GM21619 (cell line): ENCODE measurements around the gene COL20A1.
"Not testable (repeated sequence)": the region's sequence is repeated elsewhere in the genome, so short reads cannot be mapped to it uniquely, and the experiment has no call there.

Experiments used
- ATAC-seq: cut with Tn5 transposase; IDR thresholded peaks from one replicate; pipeline ENCODE4 v1.9.1; 2021; ENCODE audit not compliant: unreplicated experiment

Gene COL20A1

DNA sequence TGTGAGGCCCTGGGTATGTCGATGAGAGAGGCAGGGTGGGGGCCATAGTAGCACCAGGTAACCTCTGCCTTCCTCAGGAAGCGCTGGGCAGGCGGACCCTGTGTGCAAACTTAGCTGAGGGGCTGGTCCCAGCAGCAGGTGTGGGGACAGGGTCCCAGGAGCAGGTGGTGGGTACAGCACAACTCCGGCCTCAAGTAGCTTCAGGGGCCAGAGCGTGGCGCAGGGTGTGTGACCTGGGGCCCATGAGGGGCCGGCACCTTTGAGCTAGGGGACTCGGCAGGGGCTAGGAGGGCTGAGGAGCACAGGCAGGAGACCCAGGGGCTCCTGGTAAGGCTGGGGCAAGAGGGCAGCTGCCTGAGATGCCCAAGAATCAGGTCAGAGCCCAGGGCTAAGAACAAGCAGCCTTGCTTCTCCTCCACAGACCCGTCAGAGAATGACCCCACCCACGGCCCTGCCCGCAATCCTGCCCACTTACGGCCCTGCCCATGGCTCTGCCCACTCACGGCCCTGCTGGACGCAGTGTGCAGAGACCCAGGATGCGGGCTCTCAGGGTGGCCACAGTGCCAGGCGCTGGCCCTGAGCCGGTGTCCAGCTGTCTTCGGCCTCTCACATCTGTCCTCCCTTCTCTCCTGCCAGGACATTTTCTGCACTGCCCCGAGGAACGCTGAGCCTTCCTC is 37.2 kb downstream of the COL20A1 start:
- ATAC-seq: no peak

DNA sequence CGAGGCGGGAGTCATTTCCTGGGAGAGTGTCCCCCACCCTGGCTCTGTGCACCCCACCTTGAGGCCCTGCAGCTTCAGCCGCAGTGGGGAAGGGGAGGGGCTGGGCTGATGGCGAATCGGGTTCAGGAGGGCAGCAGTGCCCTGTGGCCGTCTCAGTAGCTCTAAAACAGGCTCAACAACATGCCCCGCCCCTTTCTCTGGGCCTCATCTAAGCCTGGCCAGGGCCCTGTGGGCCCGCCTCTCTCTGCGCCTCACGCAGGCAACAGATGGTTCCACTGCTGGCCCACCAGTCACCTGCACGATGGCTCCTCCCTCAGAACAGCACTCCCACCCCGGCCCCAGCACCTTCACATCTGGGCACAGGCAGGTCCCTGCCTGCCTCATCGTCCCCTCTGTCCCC is 38.0 kb downstream of the COL20A1 start:
- no peak for ATAC-seq

DNA sequence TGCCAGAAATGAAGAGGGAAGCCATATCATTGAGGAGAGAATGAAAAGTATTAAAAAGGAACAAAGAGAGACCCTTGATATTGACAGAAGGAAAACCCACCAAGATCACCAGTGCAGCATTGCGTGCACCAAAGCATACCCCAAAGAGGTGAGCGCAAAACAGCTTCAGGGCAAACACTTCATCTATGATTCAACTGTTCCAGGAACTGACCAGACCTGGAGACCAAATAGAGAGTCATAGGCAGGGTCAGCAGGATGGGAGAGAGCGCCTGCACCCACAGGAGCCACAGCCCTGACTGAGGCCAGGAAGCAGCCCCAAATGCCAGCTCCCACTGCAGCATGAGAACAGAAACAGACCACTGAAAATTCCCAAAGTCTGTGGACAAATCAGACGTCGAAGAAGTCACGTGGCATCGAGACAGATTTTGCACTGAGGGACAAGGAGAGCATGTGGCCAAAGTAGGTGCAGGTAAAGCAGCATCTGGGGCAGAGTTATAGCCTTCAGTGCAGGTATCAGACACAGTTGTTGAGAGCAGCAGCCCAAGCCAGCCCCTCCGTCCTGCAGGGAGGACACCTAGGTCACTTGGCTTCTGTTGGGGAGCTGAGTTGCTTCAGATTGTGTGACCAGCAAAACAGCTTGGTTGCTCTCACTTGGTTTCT is 38.9 kb downstream of the COL20A1 start:
- ATAC-seq: no peak

DNA sequence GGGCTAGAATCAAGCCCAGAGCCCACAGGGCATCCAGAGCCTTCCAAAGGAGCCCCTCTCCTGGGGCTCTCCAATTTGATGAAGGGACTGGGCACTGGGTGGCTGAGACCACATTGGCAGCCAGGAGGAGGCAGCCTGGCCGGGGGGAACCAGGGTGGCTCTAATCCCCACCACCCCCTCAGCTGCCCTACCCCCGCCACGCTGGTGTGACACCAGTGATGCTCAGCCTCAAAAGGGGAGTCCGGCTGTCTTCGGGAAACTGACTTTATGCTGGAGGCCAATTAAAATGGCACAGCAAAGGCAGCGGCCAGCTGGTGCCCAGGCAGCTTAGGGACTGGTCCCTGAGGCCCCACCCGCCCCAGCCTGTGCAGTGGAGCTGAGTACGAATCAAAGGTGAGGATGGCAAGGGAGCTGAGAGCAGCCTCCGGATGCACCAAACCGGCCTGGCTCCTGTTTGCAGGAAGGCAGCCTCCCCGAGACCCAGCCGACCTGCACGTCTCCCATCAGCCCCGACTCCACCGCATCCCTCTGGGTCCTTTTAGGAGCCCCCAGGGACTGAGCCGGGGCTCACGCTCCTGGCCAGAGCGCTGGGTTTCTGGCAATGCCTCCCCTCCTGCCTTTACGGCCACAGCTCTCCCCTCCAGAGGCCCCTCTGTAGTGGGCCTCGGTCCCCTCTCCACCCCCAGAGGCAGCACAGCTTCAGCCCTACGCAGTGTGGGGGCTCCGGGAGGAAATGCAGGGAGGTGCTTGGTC is 39.7 kb downstream of the COL20A1 start:
- ATAC-seq: no peak

DNA sequence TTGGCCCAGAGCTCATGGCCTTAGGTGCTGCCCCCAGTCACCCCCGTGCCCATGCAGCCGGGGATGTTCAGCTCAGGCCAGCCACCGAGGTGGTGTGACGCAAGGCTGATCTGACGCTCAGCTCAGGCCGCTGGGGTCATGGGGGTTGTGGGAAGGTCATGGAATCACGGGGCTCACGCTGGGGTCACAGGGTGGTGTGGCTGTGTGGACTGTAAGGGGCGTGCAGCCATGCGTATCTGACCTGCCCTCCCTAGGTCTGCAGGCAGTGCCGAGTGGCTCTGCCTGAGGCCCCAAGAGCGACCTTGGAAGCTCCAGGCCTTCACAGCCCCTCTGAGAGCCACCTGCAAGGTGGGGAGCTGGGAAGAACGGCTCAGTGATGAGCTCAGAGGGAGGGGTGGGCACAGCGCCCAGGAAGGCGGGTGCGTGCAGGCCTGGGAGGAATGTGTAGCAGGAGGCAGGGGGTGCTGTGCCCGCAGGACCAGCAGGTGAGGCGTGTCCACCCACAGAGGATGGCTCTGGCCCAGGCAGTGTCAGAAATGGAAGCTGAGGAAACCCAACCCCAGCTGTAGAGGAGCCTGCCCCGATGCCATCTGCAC is 40.4 kb downstream of the COL20A1 start:
- no peak for ATAC-seq

DNA sequence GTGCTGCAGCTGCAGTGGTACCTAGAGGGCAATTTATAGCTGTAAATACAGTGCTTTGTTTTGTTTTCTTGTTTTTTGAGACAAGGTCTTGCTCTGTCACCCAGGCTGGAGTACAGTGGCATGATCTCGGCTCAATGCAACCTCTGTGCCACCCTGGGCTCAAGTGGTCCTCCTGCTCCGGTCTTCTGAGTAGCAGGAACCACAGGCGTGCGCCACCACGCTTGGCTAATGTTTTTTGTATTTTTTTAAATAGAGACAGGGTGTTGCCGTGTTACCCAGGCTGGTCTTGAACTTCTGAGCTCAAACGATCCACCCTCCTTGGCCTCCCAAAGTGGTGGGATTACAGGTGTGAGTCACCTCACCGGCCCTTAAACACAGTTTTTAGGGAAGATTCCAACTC is 41.4 kb downstream of the COL20A1 start:
- ATAC-seq: no peak

DNA sequence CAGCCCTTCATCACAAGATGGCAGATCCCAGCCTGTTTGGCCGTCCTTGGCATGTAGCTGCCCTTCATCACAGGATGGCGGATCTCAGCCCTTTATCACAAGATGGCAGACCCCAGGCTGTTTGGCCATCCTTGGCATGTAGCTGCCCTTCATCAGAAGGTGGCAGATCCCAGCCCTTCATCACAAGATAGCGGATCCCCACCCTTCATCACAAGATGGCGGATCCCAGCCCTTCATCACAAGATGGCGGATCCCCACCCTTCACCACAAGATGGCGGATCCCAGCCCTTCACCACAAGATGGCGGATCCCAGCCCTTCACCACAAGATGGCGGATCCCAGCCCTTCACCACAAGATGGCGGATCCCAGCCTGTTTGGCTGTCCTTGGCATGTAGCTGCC is 42.1 kb downstream of the COL20A1 start:
- ATAC-seq: not testable (repeated sequence)

DNA sequence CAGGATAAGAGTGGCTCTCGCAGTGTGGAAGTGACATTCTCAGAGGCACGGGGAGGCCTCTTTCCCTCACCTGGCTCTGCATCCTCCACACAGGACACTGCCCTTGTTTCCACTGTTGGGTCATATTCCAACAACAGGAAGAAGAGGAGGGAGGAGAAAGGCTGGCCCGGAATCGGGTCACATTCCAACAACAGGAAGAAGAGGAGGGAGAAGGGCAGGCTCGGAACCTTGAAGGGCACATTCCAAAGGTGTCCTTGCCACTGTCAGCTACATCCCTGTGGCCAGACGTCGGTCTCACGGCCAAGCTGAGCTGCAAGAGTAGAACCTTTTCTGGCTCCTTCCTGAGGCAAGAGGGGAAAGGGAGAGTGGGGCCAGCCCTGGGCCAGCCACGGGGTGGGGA is 42.7 kb downstream of the COL20A1 start:
- ATAC-seq: no peak

DNA sequence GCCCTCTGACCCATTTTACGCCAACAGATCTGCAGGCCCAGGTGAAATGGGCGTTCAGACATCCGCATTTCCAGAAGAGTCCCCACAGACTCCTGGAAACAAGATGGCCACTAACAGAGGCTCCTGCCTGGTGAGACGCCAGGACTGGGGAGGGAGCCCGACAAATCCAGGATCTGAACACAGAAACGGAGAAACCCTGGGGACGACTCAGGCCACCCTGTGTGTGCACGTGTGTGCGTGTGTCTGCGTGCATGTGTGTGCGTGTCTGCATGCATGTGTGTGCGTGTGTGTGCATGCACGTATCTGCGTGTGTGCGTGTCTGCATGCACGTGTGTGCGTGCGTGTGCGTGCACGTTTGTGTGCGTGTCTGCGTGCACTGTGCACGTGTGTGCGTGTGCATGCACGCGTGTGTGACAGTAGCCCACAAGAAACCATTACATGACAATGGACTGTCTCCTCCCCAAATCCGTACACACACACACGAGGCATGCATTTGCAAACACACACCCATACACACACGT is 43.3 kb downstream of the COL20A1 start:
- no peak for ATAC-seq

DNA sequence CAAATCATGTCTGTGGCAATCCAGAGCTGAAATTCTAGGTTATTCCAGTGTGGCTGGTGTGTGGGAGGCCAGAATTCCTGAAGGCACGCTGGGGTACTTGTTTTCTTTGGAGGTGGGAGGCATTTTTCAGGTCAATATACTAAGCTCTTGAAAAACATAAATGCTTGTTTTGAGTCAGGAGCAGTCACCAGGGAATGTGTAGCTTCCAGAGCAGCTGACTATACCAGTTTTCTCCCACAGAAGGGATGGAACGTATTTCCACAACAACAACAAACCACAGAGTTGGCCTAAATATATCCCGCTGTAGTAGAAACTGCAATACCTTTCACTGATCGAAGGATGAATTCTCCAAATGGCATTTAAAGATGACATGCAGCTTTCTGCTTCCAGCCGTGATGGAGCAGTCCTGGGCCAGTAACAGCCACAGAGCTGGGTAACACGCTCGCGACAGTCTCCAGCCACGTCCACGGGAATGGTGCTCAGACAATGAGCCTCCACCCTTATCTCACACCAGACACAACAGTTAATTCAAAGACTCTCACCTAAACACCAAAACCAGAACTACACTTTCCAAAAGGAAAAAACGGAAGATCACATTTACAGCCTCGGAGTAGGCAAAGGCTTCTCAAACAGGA is 44.9 kb downstream of the COL20A1 start:
- ATAC-seq: no peak

DNA sequence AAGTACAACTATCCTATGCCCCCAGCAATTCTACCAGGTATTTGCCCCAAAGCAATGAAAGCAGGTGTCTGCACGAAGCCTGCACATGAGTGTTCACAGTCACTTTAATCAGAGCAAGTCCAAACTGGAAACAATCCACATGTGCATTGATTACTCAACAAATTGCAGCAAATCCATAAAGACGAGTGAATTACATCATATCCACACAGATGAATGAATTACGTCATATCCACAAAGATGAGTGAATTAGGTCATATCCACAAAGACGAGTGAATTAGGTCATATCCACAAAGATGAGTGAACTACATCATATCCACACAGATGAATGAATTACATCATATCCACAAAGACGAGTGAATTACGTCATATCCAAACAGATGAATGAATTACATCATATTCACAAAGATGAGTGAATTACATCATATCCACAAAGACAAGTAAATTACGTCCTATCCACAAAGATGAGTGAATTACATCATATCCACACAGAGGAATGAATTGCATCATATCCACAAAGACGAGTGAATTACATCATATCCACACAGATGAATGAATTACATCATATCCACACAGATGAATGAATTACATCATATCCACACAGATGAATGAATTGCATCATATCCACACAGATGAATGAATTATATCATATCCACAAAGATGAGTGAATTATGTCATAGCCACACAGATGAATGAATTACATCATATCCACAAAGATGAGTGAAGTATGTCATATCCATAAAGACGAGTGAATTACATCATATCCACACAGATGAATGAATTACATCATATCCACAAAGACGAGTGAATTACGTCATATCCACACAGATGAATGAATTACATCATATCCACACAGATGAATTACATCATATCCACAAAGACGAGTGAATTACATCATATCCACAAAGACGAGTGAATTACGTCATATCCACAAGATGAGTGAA is 46.4 kb downstream of the COL20A1 start:
- ATAC-seq: not testable (repeated sequence)

DNA sequence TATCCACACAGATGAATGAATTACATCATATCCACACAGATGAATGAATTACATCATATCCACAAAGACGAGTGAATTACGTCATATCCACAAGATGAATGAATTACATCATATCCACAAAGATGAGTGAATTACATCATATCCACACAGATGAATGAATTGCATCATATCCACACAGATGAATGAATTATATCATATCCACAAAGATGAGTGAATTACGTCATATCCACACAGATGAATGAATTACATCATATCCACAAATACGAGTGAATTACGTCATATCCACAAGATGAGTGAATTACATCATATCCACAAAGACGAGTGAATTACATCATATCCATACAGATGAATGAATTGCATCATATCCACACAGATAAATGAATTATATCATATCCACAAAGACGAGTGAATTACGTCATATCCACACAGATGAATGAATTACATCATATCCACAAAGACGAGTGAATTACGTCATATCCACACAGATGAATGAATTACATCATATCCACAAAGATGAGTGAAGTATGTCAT is 47.2 kb downstream of the COL20A1 start:
- not testable (repeated sequence) for ATAC-seq

DNA sequence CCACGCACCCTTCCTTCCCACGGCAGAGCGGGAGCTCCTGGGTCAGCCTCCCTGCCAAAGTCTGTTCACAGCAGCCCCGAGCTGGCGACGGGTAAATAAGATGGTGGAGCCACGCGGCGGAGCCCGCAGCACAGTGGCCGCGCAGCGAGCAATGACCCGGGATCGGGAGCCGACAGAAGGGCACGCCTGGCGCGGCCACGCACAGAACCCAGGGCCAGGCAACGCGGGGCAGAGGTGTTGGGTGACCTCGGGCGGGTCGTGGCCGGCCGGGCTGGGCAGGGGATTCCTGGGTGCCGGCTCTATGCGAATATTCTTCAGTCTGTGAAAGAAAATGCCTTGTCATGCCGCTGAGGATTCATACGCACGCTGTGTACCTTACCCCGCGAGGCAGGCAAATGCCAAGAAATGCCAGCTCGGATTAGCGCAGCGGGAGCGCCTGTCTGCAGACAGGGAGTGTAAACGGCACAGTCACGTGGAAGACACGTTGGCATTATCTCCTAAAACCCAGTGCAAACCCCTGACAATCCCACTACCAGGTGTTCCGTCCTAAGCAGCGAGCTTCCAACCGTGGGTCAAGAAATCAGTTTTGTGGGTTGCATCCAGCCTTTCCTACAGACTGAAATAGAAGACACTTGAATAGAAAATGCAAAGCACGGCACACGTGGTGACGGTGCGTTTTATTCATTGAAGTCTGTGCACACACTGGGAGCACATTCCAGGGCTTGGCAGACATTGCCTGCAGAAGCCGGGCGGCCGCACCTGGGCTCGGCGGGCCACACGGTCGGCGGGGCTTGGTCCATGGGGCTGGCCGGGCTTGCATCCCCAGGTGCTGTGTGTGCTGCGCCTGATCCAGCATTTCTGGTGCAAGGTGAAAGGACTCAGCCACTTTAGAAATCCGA is 49.8 kb downstream of the COL20A1 start:
- ATAC-seq: no peak

DNA sequence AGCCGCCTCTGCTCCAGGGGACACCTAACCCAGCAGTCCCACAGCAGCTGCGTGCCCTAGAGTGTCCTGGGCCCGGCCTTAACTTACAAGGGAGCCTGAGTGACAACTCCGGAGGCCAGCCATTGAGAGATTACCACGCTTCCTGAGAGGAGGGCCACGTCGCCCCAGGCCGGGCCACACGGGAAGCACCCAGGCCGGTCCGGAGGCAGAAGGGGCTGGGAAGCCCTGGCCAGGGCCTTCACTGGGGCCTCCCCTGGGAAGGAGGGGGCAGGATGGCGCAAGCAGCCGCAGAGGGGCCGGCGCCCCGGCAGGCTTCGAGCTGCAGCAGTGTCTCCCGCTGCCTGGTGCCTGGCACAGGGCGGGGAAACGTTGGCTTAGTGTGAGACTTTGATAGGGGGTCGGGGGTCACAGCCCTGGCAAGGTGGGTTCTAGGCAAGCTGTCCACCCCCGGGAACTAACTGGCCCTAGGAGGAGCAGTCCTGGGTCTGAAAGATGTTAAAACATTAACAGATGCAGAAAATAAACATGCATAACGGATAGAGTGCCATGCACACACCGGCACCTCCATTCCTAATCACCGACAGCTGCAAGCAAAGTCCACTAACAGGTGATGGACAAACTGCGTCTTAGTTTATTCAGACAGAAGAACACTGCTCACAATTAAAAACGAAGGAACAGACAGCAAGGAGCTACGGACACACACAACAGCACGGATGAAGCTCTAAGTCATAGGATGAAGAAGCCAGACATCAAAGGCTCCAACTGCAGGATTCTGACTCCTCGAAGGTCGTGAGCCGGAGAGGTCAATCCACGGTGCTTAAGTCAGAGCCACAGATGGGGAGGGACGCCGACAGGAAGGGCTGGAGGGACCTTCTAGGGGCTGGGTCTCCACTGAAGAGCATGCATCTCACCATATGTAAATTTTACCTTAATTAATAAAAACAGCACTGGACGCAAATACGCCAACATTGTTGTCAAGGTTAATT is 50.8 kb downstream of the COL20A1 start:
- no peak for ATAC-seq

DNA sequence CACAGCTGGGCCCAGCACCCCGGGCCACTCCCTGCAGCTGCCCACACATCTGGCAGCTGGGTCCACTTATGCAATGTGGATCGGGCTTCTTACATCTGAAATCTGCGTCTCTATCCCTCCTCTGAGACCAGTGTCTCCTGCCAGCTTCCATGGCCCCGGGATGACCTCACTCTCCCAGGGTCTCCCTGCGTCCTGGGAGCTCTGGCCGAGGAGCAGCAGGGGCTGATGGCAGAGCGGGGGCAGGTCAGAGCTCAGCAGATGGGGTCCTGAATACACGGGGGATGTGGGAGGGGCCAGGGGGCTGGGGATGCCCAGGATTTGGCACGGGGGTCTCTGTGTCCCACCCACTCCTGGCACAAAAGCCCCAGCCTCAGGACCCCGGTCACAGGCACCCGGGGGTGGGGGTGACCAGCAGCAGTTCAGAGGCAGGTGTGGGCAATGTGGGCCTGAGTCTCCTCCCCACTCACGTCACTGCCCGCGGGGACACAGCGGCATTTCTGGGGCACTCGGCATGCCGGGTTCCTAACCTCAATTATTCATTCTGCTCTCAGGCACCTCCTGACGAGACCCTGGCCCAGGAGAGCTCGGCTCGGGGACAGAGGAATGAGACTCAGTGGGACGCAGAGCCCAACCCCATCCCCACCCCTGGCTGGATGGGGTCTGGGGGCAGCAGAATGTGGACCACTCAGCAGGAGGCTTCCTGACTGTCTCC is 51.8 kb downstream of the COL20A1 start:
- ATAC-seq: no peak

DNA sequence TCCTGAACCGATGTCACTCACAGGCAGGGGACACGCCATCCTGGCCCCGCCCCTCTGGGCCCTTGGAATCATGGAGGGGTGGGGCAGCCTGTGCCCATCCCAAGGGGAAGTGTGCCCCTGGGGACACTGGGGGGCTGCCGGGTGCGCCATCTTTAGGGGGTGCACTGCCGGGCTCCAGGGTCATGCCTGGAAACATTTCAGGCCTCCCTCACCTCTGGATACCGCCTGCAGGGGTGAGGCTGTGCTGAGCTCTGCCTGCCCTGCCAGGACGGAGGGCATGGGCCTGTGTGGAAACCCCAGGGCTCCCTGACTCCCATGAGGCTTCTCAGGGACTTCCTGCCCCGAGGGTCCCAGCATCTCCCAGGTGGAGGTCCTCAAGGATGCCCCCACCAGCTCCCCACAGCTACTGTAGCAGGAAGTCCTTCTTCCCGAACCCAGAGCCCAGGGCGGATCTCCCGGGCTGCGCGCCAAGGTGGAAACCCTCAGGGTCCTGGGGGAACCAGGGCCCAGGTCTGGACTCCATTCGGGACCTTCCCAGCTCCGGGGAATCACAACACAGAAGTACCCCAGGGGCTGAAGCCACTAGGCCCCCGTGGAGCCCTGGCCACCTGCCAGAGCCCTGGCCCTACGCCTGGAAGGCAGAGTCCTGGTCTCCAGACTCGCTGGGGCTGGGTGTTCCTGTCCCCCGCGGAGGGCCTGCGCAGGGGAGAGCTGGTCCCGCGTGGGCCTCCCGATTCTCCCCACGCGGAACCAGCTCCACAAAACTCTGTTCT is 52.5 kb downstream of the COL20A1 start:
- no peak for ATAC-seq
